Ramos (cell line): ENCODE data around the gene CACNA2D3.
"Not testable (repeated sequence)": the region's sequence is repeated elsewhere in the genome, so short reads cannot be mapped to it uniquely, and the experiment has no call there.

ENCODE experiments used
- in situ Hi-C: fragments of 300-500 bp; cut with MboI; formaldehyde crosslinking; loops from one replicate; pipeline ENCODE4 v1.14.3; 2022; ENCODE audit warnings: low sequenced_read_pairs; ENCODE audit not compliant: unreplicated experiment

CACNA2D3 gene

GRCh38 chr3:54426381-54426780, 304.0 kb downstream of the CACNA2D3 start:
- in situ Hi-C loops = no loop called here

GRCh38 chr3:54427501-54427900, 305.1 kb downstream of the CACNA2D3 start:
- in situ Hi-C loops = no loop called here

GRCh38 chr3:54427941-54428871, 305.9 kb downstream of the CACNA2D3 start:
- in situ Hi-C loops = no loop called here

GRCh38 chr3:54432975-54433374, 310.6 kb downstream of the CACNA2D3 start:
- in situ Hi-C loops = no loop called here

GRCh38 chr3:54433846-54434245, 311.5 kb downstream of the CACNA2D3 start:
- in situ Hi-C loops = no loop called here

- in situ Hi-C loops = no loop called here
These were observed 312.4 kb downstream of the CACNA2D3 start for GRCh38 chr3:54434756-54435155.

GRCh38 chr3:54437271-54437670, 314.9 kb downstream of the CACNA2D3 start:
- in situ Hi-C loops = no loop called here

- in situ Hi-C loops = no loop called here
These were observed 321.3 kb downstream of the CACNA2D3 start for GRCh38 chr3:54443561-54444161.

GRCh38 chr3:54445630-54446029, 323.3 kb downstream of the CACNA2D3 start:
- in situ Hi-C loops = no loop called here

- in situ Hi-C loops = no loop called here
These were observed 325.1 kb downstream of the CACNA2D3 start for GRCh38 chr3:54447427-54447826.

- in situ Hi-C loops = no loop called here
These were observed 332.5 kb downstream of the CACNA2D3 start for GRCh38 chr3:54454806-54455205.

GRCh38 chr3:54458357-54458756, 336.0 kb downstream of the CACNA2D3 start:
- in situ Hi-C loops = no loop called here

- in situ Hi-C loops = not testable (repeated sequence)
These were observed 342.2 kb downstream of the CACNA2D3 start for GRCh38 chr3:54464554-54464953.

- in situ Hi-C loops = no loop called here
These were observed 354.5 kb downstream of the CACNA2D3 start for GRCh38 chr3:54476891-54477290.

GRCh38 chr3:54481606-54482365, 359.4 kb downstream of the CACNA2D3 start:
- in situ Hi-C loops = no loop called here

- in situ Hi-C loops = no loop called here
These were observed 362.0 kb downstream of the CACNA2D3 start for GRCh38 chr3:54484334-54484733.

- in situ Hi-C loops = no loop called here
These were observed 364.0 kb downstream of the CACNA2D3 start for GRCh38 chr3:54486317-54486716.

GRCh38 chr3:54488297-54488696, 365.9 kb downstream of the CACNA2D3 start:
- in situ Hi-C loops = no loop called here

- in situ Hi-C loops = no loop called here
These were observed 371.9 kb downstream of the CACNA2D3 start for GRCh38 chr3:54494209-54494608.

GRCh38 chr3:54506603-54507002, 384.3 kb downstream of the CACNA2D3 start:
- in situ Hi-C loops = no loop called here
